Caco-2 (cell line): ENCODE data around the gene SMAD7. TPM values are rescaled to one million over a fixed set of nuclear protein-coding genes. Genes with fewer than 3 reads are reported as not detected.

ENCODE experiments used
- BruUV-seq: library from RNA; stranded (reverse); fragments of 400-500 nt; replicated peaks from 2 replicates; lab custom pipeline; 2021; lab: Mats Ljungman, UMichigan
- CTCF ChIA-PET: fragments of 300-600 bp; sonication (Branson Sonifier 250); formaldehyde crosslinking; loops from one replicate; lab custom pipeline; 2022; ENCODE audit warnings: antibody characterized with exemption; lab: Charles Lee
- POLR2A ChIA-PET: fragments of 300-600 bp; sonication (Branson Sonifier 250); formaldehyde crosslinking; loops from one replicate; lab custom pipeline; 2022; ENCODE audit warnings: antibody characterized with exemption; lab: Charles Lee
- DNase-seq, 2 experiments: peaks; one replicate each; pipeline versions ENCODE4 v3.0.0 to v3.0.0-alpha.2; 2020 to 2022
- H3K27me3 ChIP-seq: replicated peaks from 2 replicates; pipeline ENCODE4 v1.6.0; 2011; ENCODE audit warnings: low read length; ENCODE audit not compliant: control insufficient read depth, insufficient read depth
- H3K36me3 ChIP-seq: 2 replicates; pipeline ENCODE4 v1.5.1; 2011; ENCODE audit warnings: low read length; ENCODE audit not compliant: control insufficient read depth, insufficient read depth
- H3K4me1 ChIP-seq: fragments of 250-450 bp; sonication (Bioruptor Pico); 2 replicates; pipeline ENCODE4 v1.5.1; 2020; ENCODE audit warnings: mild to moderate bottlenecking
- H3K4me3 ChIP-seq: 2 replicates; pipeline ENCODE4 v1.5.1; 2011; ENCODE audit warnings: low read depth, mild to moderate bottlenecking, control low read depth, low read length
- H3K9me3 ChIP-seq: fragments of 250-450 bp; sonication (Bioruptor Pico); 2 replicates; pipeline ENCODE4 v1.5.1; 2020; ENCODE audit warnings: mild to moderate bottlenecking, moderate library complexity
- H3K27ac Mint-ChIP-seq: one replicate; pipeline ENCODE4 v1.8.0; 2022; ENCODE audit warnings: mixed read lengths; ENCODE audit not compliant: unreplicated experiment
- H3K27me3 Mint-ChIP-seq: one replicate; pipeline ENCODE4 v1.8.0; 2022; ENCODE audit warnings: mixed read lengths; ENCODE audit not compliant: insufficient read depth, unreplicated experiment
- H3K36me3 Mint-ChIP-seq: one replicate; pipeline ENCODE4 v1.8.0; 2022; ENCODE audit warnings: mild to moderate bottlenecking, mixed read lengths; ENCODE audit not compliant: insufficient read depth, unreplicated experiment
- H3K4me1 Mint-ChIP-seq: one replicate; pipeline ENCODE4 v1.8.0; 2022; ENCODE audit warnings: low read depth, mixed read lengths; ENCODE audit not compliant: unreplicated experiment
- H3K4me3 Mint-ChIP-seq: one replicate; pipeline ENCODE4 v1.8.0; 2022; ENCODE audit warnings: mild to moderate bottlenecking, moderate library complexity, mixed read lengths; ENCODE audit not compliant: unreplicated experiment
- H3K9me3 Mint-ChIP-seq: one replicate; pipeline ENCODE4 v1.8.0; 2022; ENCODE audit warnings: mixed read lengths; ENCODE audit not compliant: unreplicated experiment
- CTCF ChIP-seq, 2 experiments: fragments of 200-600 bp in 1 of 2; IDR thresholded peaks; 1 replicate in 1 of 2; 2 replicates in 1 of 2; pipeline versions ENCODE4 v1.5.1 to v1.8.0; 2011 to 2022; ENCODE audit warnings: antibody characterized with exemption in 1 of 2, control low read depth in 1 of 2, inconsistent platforms in 1 of 2, low read depth in 1 of 2, low read length in 1 of 2, mild to moderate bottlenecking in 1 of 2, moderate library complexity in 1 of 2; ENCODE audit not compliant: insufficient read depth in 1 of 2, severe bottlenecking in 1 of 2, unreplicated experiment in 1 of 2
- intact Hi-C: fragments of 100-400 bp; cut with micrococcal nuclease; formaldehyde crosslinking; loops from one replicate; pipeline ENCODE4 v1.10.0; 2022; ENCODE audit not compliant: unreplicated experiment
- total RNA-seq: library from RNA; stranded (reverse); gene quantifications from 2 replicates; pipeline ENCODE4 v1.2.3, GENCODE V29; 2022

SMAD7 gene
- total RNA-seq, 1 experiment from 2014 or later = 9.3 TPM

DNA sequence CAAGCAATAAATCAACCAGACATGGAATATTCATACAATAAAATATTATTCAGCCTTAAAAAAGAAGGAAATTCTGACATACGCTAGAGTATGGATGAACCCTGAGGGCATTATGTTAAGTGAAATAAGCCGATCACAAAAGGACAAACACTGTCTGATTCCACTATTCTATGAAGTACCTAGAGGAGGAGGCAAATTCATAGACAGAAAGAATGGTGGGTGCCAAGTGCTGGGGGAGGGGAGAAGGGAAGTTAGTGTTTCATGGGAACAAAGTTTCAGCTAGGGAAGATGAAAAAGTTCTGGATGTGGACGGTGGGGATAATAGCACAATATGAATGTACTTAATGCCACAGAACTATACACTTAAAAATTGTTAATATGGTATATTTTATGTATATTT lies 19.8 kb downstream of the SMAD7 start:
- POLR2A ChIA-PET = no interaction called here
- H3K9me3 ChIP-seq = no peaks in the 10 kb centered on the region
- no peak for TF ChIP-seq CTCF (IDR thresholded peaks at IDR 0.05; ENCODE audit: insufficient read depth in 1 of 2, low read depth in 1 of 2, low read length in 1 of 2, severe bottlenecking in 1 of 2, unreplicated experiment in 1 of 2)
- Mint-ChIP-seq H3K27me3 (no peaks in the 10 kb centered on the region), H3K4me1 (peaks cover 36% of the 10 kb centered on the region), H3K27ac (peak overlapping the region; percentile 94), H3K9me3 (no peaks in the 10 kb centered on the region), H3K4me3 (peak overlapping the region; percentile 54), H3K36me3 (peaks cover 28% of the 10 kb centered on the region)
- CTCF ChIA-PET = interaction anchor here (0.6 kb wide), 1 partner anchor 43 kb away, joined by 3 read pairs; no protein-coding TSS in a partner anchor
- BruUV-seq = no TSS peak
- no peaks in the 10 kb centered on the region for H3K27me3 ChIP-seq
- DNase-seq = no peak
- no peaks in the 10 kb centered on the region for H3K36me3 ChIP-seq
- intact Hi-C loops = loop anchor here (1.0 kb wide), 2 partner anchors 11 to 17 kb away; no protein-coding TSS in a partner anchor
- peaks cover 41% of the 10 kb centered on the region for H3K4me1 ChIP-seq
- H3K4me3 ChIP-seq = no peak overlapping the region

GRCh38 chr18:48929941-48930713 lies 20.6 kb downstream of the SMAD7 start:
- peak overlapping the region; percentile 54 for H3K4me3 Mint-ChIP-seq
- H3K4me1 Mint-ChIP-seq = peaks cover 33% of the 10 kb centered on the region
- Histone ChIP-seq H3K4me3 (no peak overlapping the region), H3K27me3 (no peaks in the 10 kb centered on the region), H3K9me3 (no peaks in the 10 kb centered on the region), H3K36me3 (no peaks in the 10 kb centered on the region), H3K4me1 (peaks cover 41% of the 10 kb centered on the region)
- intact Hi-C loops = loop anchor here (1.0 kb wide), 2 partner anchors 12 to 18 kb away; no protein-coding TSS in a partner anchor
- no peaks in the 10 kb centered on the region for H3K9me3 Mint-ChIP-seq
- H3K36me3 Mint-ChIP-seq = peaks cover 24% of the 10 kb centered on the region
- H3K27ac Mint-ChIP-seq = peak overlapping the region; percentile 94
- H3K27me3 Mint-ChIP-seq = no peaks in the 10 kb centered on the region
- peak; percentile 78 to 90 for DNase-seq
- POLR2A ChIA-PET = interaction anchor here (0.8 to 1.0 kb wide), 2 partner anchors 17 to 21 kb away, joined by 3 read pairs; no protein-coding TSS in a partner anchor
- TF ChIP-seq CTCF (IDR thresholded peaks at IDR 0.05; ENCODE audit: insufficient read depth in 1 of 2, low read depth in 1 of 2, low read length in 1 of 2, severe bottlenecking in 1 of 2, unreplicated experiment in 1 of 2) = no peak
- CTCF ChIA-PET = interaction anchor here (0.6 kb wide), 2 partner anchors 44 to 83 kb away, joined by 3 read pairs; no protein-coding TSS in a partner anchor
- no TSS peak for BruUV-seq

DNA sequence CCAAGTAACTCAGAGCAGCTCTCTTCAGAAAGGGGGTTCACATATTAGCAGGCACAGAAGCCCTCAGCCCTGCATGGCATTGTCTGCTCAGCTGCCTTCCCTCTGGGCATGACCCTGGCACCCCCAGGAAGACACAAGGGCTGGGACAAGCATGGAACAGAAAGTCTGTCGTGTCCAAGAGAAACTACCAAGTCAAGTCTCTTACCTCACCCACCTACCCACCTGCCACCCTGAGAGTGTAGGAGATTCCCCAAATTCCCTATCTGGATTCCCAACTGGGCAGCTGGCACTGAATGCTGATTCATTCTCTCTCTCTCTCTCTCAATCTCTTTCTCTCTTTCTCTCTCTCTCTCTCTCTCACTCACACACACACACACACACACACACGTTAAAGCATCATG lies 21.6 kb downstream of the SMAD7 start:
- intact Hi-C loops = no loop called here
- Histone ChIP-seq H3K4me1 (peaks cover 41% of the 10 kb centered on the region), H3K4me3 (no peak overlapping the region), H3K9me3 (no peaks in the 10 kb centered on the region), H3K27me3 (no peaks in the 10 kb centered on the region), H3K36me3 (no peaks in the 10 kb centered on the region)
- Mint-ChIP-seq H3K4me3 (peak overlapping the region; percentile 54), H3K4me1 (peaks cover 33% of the 10 kb centered on the region), H3K36me3 (peaks cover 20% of the 10 kb centered on the region), H3K9me3 (no peaks in the 10 kb centered on the region), H3K27me3 (no peaks in the 10 kb centered on the region), H3K27ac (peak overlapping the region; percentile 94)
- ChIA-PET CTCF (no interaction called here), POLR2A (interaction anchor here (1.0 kb wide), 1 partner anchor 18 kb away, joined by 3 read pairs; no protein-coding TSS in a partner anchor)
- no peak for TF ChIP-seq CTCF (IDR thresholded peaks at IDR 0.05; ENCODE audit: insufficient read depth in 1 of 2, low read depth in 1 of 2, low read length in 1 of 2, severe bottlenecking in 1 of 2, unreplicated experiment in 1 of 2)
- DNase-seq = no peak
- no TSS peak for BruUV-seq
